DOHH2 (cell line): ENCODE data around the gene RPP40.

ENCODE experiments used
- H3F3A ChIP-seq: fragments of 200-600 bp; sonication (generic), shearing (Covaris generic); 2 replicates; pipeline ENCODE4 v1.6.0; 2016; ENCODE audit warnings: antibody characterized with exemption, mild to moderate bottlenecking; ENCODE audit not compliant: control insufficient read depth, insufficient read depth
- H3K27ac ChIP-seq: fragments of 200-600 bp; sonication (generic); 2 replicates; pipeline ENCODE4 v1.5.1; 2014; ENCODE audit warnings: low read depth, mild to moderate bottlenecking, low read length, moderate library complexity
- H3K27me3 ChIP-seq: fragments of 200-600 bp; sonication (generic); 2 replicates; pipeline ENCODE4 v1.6.1; 2014; ENCODE audit warnings: mild to moderate bottlenecking, low read length, mixed read lengths; ENCODE audit not compliant: control insufficient read depth
- H3K36me3 ChIP-seq: fragments of 200-600 bp; sonication (generic); 2 replicates; pipeline ENCODE4 v1.6.1; 2014; ENCODE audit warnings: mild to moderate bottlenecking, low read length, moderate library complexity, mixed read lengths; ENCODE audit not compliant: control insufficient read depth
- H3K4me1 ChIP-seq: fragments of 200-600 bp; sonication (generic); 2 replicates; pipeline ENCODE4 v1.6.1; 2014; ENCODE audit warnings: mild to moderate bottlenecking, low read length, mixed read lengths; ENCODE audit not compliant: control insufficient read depth
- H3K4me2 ChIP-seq: fragments of 200-600 bp; sonication (generic); 2 replicates; pipeline ENCODE4 v1.6.0; 2014; ENCODE audit warnings: mild to moderate bottlenecking, low read length, moderate library complexity
- H3K4me3 ChIP-seq: fragments of 200-600 bp; sonication (generic); 2 replicates; pipeline ENCODE4 v1.5.1; 2014; ENCODE audit warnings: mild to moderate bottlenecking, low read length, mixed read lengths
- H3K79me2 ChIP-seq: fragments of 200-600 bp; sonication (generic); 2 replicates; pipeline ENCODE4 v1.6.1; 2014; ENCODE audit warnings: mild to moderate bottlenecking, low read length, mixed read lengths; ENCODE audit not compliant: control insufficient read depth
- H3K9me2 ChIP-seq: fragments of 200-600 bp; sonication (generic); replicated peaks from 2 replicates; pipeline ENCODE4 v1.6.1; 2014; ENCODE audit warnings: mild to moderate bottlenecking, low read length, mixed read lengths; ENCODE audit not compliant: control insufficient read depth
- H3K9me3 ChIP-seq: fragments of 200-600 bp; sonication (generic); 2 replicates; pipeline ENCODE4 v1.6.1; 2014; ENCODE audit warnings: antibody characterized with exemption, low read length, mixed read lengths; ENCODE audit not compliant: control insufficient read depth, insufficient read depth
- H4K20me1 ChIP-seq: fragments of 200-600 bp; sonication (generic); 2 replicates; pipeline ENCODE4 v1.6.0; 2014; ENCODE audit warnings: low read depth, mild to moderate bottlenecking, antibody characterized with exemption, low read length, moderate library complexity; ENCODE audit not compliant: control insufficient read depth, insufficient read depth
- EZH2phosphoT487 ChIP-seq: fragments of 200-600 bp; sonication (generic); IDR thresholded peaks from 2 replicates; pipeline ENCODE4 v1.6.1; 2017; ENCODE audit warnings: borderline replicate concordance, mild to moderate bottlenecking, antibody characterized with exemption, low read length, moderate library complexity, mixed read lengths
- TF ChIP-seq, protein P1 (sequence below): fragments of 200-600 bp; sonication (generic); IDR thresholded peaks from one replicate; pipeline ENCODE4 v1.5.1; 2014; ENCODE audit warnings: antibody characterized with exemption, mild to moderate bottlenecking, low read depth, low read length; ENCODE audit not compliant: poor library complexity, severe bottlenecking

The RPP40 gene

DNA sequence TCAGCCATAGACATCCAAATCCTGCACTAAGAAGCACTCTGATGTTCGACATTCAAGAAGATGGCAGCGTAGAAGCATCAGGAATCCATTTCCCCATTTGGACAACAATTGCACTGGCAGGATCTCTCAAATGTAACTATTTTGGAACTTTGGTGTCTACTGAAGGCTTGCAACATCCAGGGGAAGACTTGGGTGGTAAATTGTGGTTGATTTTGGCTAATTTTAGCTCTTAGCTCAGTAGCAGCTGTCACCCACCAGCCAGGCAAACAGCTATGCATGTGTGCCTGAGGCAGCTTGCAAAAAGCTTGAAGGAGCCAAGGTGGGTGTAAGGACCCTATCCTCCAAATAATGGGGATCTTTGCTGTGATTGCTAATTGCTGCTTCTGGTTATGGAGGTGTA is 46.2 kb upstream of the RPP40 start:
- no peak overlapping the region for H3K4me3 ChIP-seq
- H3K9me3 ChIP-seq, result peaks cover 5% of the 10 kb centered on the region; the same call in 1 of the 2 replicates
- H3K27me3 ChIP-seq, result 0 out of 2 replicates have a peak, but pooled peaks cover 3% of the 10 kb centered on the region
- H3K36me3 ChIP-seq, result no peaks in the 10 kb centered on the region
- H3K9me2 ChIP-seq, result no peaks in the 10 kb centered on the region; the same call in 1 of the 2 replicates
- H3K4me2 ChIP-seq, result no peak overlapping the region
- no peaks in the 10 kb centered on the region for H3F3A ChIP-seq
- H3K79me2 ChIP-seq, result no peaks in the 10 kb centered on the region
- TF ChIP-seq EZH2phosphoT487, result no peak
- TF ChIP-seq, protein P1, sequence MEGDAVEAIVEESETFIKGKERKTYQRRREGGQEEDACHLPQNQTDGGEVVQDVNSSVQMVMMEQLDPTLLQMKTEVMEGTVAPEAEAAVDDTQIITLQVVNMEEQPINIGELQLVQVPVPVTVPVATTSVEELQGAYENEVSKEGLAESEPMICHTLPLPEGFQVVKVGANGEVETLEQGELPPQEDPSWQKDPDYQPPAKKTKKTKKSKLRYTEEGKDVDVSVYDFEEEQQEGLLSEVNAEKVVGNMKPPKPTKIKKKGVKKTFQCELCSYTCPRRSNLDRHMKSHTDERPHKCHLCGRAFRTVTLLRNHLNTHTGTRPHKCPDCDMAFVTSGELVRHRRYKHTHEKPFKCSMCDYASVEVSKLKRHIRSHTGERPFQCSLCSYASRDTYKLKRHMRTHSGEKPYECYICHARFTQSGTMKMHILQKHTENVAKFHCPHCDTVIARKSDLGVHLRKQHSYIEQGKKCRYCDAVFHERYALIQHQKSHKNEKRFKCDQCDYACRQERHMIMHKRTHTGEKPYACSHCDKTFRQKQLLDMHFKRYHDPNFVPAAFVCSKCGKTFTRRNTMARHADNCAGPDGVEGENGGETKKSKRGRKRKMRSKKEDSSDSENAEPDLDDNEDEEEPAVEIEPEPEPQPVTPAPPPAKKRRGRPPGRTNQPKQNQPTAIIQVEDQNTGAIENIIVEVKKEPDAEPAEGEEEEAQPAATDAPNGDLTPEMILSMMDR, result no peak
- H3K27ac ChIP-seq, result no peak overlapping the region
- H3K4me1 ChIP-seq, result no peaks in the 10 kb centered on the region
- H4K20me1 ChIP-seq, result no peaks in the 10 kb centered on the region

DNA sequence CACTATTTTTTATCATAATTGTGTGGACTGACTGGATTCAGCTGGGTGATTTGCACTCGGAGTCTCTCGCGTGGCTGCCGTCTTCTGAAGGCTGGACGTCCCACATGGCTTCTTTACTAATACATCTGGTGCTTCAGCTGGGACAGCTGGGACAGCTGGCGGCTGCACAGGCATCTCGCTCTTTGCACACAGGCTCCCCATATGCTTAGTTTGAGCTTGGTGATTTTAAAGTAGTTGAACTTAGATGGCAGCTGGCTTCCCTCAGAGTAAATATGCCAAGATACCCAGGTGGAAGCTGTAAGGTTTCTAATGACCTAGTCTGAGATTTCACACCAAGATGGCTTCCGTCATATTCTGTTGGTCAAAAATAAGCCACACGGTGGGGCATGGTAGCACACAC is 42.6 kb upstream of the RPP40 start:
- Histone ChIP-seq H4K20me1 (no peaks in the 10 kb centered on the region), H3K36me3 (no peaks in the 10 kb centered on the region), H3K4me1 (no peaks in the 10 kb centered on the region), H3K4me3 (no peak overlapping the region), H3K9me3 (peaks cover 5% of the 10 kb centered on the region; the same call in 1 of the 2 replicates), H3K4me2 (no peak overlapping the region), H3K9me2 (no peaks in the 10 kb centered on the region; the same call in 1 of the 2 replicates), H3K27me3 (0 out of 2 replicates have a peak, but pooled peaks cover 3% of the 10 kb centered on the region), H3K27ac (no peak overlapping the region), H3K79me2 (no peaks in the 10 kb centered on the region), H3F3A (no peaks in the 10 kb centered on the region)
- TF ChIP-seq EZH2phosphoT487, result no peak
- TF ChIP-seq, protein P1, result no peak

DNA sequence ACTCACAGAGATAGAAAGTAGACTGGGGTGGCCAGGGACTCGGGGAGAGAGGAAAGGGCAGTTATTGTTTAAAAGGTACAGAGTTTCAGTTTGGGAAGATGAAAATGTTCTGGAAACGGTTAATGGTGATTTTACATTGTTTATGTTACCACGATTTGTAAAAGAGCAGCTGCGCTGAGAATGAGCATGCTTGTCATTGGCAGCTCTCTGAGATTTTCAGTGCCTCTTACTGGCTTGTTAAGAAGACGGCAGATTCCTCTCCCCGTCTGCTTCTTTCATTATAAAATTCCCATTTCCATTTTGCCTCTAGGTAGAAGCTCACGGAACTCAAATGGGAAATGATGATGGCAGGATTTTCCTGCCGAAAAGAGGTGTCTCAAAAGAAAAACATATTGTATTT is 41.6 kb upstream of the RPP40 start:
- 0 out of 2 replicates have a peak, but pooled peaks cover 3% of the 10 kb centered on the region for H3K27me3 ChIP-seq

More for the DNA sequence above, 41.6 kb upstream of the RPP40 start:
- Histone ChIP-seq H3K4me2 (no peak overlapping the region), H3K27ac (no peak overlapping the region), H4K20me1 (no peaks in the 10 kb centered on the region), H3K9me3 (no peaks in the 10 kb centered on the region), H3K4me1 (no peaks in the 10 kb centered on the region), H3F3A (no peaks in the 10 kb centered on the region), H3K4me3 (no peak overlapping the region), H3K79me2 (no peaks in the 10 kb centered on the region), H3K9me2 (no peaks in the 10 kb centered on the region; the same call in 1 of the 2 replicates), H3K36me3 (no peaks in the 10 kb centered on the region)
- TF ChIP-seq EZH2phosphoT487, result no peak
- TF ChIP-seq, protein P1, result no peak
